Fibroblast of skin of left quadriceps (primary cell): Measurements from ENCODE around the gene SEZ6L.

Experiments
- DNase-seq, 2 experiments: peaks; one replicate each; pipeline ENCODE4 v3.0.0-alpha.2; 2013; ENCODE audit warnings: low read depth in 2 of 2

SEZ6L gene

DNA sequence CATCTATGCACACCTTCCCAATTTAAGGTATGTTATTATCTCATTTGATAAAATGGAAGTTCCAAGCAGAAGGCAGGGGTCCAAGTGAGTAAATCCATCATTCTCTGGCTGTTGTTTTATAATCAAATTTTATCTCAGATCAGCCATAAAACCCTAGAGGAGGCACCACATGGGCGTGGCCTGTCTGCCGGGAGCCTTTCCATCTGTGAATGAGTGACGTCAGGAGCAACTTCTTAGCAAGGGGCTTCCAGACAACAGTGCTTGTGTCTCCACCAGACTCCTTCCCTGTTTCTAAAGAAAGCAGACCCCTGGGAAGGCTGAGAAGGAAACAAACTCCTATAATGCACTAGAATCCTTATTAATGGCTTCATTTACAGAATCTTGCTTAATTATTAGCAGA is 13.5 kb downstream of the SEZ6L start:
- DNase-seq = no peak

DNA sequence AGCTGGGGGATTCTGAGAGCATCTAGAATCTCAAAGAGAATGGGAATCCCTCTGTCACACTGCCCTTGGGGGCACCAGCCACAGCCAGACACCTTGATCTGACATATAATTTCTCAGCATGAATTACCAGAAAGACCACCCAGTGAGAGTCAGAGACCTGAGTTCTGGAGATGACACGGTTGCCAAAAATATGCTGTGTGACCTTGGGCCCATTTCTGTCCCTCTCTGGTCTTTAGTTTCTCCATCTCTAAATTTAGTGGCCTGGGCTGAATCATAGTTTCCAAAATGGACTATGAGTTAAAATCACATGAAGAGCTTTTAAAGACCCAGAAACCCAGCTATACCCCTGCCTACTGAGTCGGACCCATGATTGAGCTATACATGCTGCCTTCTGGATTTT is 15.9 kb downstream of the SEZ6L start:
- no peak for DNase-seq

DNA sequence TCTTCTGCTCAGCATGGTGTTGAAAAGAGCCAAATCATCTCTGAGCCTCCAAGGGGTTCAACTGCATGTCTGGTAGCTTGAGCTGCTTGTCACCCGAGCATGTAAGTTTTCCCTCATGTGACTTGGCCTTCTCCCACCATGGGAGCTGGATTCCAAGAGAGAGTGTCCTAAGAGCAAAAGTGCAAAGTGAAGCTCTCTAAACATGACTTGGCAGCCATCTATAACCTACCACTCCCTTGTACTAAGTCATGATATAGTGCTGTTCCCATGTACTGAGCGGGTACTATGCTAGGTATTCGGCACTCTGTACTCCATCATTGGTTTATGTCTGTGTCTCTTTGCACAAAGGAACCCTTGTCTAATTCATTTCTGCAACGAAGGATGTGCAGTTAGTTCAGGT is 19.1 kb downstream of the SEZ6L start:
- no peak for DNase-seq

DNA sequence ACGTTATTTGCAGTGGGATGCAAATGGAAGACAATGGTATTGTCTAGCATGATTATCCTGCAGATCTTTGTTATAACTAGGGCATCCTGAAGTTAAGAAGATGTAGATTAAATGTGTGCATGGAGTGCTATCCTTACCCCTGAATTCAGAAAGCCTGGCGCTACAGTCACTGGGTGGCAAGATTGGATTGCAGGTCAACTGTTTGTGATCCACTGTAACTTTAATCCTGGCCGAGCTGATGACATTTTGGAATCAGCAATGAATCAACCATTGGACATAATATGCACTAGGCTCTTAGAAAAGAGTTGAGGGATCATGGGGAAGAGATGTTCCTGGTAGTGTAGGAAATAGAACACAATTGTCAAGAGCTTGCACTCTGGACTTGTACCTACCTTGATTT is 25.1 kb downstream of the SEZ6L start:
- DNase-seq = no peak

DNA sequence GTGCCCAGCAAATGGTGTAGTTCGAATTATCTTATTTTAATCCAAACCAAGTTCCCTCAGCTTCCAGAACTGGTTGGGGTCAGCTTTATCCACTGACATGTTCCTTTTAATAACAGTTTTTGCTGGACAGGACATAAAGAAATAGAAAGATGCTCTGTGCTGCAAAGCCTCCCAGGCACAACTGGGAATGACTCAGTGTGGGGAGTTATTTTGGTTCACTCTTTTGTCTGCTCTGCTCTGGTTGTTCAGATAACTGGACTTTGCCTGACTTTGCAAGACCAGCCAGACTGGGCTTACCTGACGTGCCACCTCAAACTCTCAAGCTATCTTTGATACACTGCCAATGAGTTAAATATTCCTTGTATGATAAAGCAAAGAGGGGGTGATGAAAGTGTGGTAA is 25.6 kb downstream of the SEZ6L start:
- no peak for DNase-seq

DNA sequence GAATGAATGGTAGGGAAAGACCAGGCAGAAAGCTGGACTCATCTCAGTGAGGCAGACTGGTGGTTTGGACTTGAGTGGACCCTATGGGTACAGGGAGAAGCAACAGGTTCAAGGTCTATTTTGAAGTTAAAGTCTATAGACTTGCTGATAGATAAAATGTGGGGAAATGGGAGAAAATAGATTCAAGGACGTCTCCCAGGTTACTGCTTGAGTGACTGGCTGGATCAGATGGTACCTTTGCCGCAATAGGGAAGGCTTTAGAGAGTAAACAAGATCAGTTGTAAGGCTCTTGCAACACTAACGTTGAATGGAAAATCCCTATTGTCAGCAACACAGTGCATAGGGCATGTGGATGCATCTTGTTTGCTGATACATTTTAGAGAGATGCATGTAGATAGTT is 27.4 kb downstream of the SEZ6L start:
- no peak for DNase-seq

DNA sequence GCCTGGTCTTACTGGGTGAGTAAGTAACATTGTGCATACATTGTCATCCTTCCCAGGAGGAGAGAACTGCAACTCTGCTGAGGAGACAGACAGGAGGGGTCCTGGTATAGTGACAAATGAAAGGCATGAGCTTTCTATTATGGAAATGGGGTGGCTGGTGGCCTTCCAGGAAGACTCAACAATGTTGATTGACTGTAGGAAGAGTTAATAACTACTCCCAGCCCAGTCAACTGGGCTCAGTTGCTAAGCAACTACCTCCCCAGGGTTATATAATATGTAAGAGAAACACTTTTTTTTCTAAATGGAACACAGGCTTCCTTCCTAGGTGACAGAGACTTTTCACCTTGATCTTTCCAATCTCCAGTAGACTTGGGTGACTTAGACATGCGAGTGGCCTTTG is 28.2 kb downstream of the SEZ6L start:
- no peak for DNase-seq

DNA sequence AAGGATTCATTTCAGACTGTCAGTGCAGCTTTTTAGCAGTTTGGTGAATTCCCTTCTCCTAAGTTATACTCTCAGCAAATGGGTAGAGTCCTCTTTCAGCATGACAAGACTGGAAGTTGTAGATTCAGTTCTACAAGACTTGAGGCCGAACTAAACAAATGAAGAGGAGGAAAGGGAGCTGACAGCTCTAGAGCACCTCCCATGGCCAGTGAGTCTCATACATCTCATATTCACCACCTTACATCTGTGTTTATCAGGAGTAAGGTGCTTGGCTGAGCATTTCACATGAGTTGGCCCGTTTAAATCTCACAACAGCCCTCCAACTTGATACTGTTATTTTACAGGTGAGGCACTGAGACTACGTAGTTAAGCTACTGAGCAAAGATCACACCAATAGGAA is 30.4 kb downstream of the SEZ6L start:
- DNase-seq = no peak

DNA sequence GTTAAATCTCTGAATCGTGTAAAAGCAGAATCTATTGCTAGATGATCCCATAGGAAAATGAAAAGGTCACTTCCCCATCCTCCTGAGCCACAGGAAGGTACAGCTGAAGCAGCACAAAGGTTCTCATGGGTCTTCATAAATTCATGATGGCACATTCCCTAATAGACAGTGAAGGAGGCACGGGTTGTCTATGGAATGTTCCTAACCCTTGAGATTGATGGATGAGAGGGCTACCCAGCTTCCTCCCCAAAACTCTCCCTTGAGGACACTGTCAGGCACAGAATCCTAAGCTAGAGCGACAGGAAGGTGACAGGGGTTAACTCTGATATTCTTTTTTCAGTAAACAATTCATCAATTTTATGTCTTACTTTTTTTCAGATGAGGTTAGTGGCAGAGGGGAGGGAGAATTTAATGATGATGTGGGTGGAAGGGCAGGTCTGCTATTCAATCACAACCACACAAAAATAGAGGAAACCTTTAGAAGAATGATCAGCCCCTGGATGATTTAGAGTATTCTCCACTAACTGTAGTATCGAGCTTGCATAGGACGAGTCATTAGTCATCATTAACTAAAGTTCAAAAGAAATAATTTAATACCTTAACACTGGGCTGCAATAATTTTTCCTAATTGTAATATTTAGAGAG is 33.1 kb downstream of the SEZ6L start:
- DNase-seq = no peak

DNA sequence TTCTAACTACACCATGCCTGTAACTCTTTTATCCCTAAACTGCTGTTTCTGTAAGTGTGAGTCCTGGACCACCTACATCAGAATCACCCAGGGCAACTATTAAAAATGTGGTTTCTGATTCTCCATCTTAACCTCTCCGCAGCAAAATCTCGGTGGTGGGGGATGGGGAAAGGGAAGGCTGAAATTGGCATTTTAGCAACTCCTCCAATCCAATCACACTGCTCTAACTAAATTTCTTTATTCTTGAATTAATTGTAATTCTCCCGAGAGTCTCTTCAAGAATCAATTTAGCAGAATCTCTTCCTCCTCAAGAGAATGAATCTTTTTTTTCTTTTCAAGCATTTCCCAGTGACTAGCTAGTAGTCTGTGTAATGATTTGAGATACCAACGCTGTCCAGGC is 36.2 kb downstream of the SEZ6L start:
- no peak for DNase-seq

DNA sequence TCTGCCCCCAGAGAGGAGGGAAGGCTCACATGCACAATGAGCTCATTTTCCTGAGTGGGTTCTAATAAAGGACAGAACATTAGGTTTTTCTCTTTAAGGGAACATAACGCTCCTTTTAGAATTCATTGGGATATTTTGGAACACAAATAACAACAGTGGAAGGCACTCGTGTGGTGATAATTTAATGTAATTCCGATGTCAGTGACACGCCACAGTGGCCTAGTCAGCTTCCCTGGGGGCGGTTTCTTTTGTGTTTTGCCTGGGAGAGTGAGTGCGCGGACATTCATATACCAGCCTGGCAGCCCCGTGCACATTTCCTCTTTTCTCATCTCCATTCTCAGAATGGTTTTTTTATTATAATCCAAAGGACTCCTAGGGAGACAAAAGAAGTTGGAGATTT is 41.1 kb downstream of the SEZ6L start:
- DNase-seq = no peak

DNA sequence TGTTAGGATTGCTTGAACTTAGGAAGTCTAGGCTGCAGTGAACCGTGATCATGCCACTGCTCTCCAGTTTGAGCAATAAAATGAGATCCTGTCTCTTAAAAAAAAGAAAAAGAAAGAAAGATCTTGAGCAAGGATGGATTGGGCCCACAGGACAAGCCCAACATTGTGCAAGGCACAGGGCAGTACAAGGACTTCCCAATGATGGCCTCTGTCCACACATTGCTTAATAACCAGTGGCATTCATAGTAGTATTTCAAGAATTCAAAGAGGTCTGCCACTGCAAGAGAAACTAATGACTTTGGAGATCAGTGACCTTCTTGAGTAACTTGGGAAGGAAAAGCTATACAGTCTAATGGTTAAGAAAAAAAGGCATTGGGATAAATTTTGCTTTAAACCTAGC is 44.6 kb downstream of the SEZ6L start:
- DNase-seq = no peak

DNA sequence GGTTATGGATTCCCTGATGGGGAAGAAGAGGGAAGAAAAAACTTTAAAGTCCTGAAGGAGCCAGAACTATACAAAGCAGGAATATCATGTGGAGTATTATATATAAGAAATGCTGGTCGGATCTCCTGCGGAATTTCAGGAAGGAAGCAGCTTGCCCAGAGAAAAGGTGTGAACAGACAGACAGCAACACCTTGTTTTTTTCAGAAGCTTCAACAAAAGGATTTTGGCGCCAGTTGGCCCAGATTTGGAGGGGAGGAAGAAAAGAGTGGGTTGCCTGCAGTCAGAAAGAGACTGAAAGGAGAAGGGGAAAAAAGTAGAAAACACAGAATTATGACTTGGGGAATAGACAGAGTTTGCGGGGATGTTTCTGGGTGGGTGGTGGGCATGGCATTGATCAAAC is 45.2 kb downstream of the SEZ6L start:
- no peak for DNase-seq

DNA sequence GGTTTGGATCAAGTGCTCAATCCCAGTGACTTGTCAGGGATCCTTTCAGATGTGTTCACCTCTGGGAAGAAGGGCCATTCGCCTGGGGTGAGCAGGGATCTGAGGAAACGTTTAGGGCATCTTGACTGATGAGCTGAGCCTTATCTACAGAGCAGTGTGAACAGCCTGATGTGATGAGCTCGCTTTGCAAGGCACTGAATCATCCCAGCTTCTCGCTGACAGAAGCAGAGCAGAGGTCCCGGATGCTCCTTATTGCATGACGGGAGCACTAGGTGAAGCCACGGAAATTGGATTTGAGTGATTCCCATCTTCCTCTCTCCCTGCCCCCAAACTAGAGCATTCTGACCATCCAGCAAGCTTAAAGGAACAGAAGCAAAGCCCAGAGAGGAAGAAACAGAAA is 46.5 kb downstream of the SEZ6L start:
- no peak for DNase-seq

DNA sequence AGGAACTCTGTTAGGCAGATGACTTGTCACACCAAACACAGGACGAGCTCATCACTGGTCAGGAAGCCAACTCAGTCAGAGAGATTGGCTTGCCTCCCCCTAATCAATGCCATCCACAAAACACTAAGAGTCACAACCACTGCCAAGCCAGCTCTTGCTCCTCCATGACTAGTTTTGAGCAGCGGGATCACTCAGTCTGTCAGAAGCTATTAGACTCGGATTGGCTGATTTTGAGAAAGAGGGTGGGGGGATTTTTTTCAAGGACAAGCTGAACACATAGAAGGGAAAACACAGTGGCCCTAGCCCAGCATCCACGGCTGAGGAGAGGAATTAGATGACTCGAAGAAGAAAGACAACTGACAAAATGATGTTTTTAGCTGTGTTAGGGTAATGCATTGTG is 55.9 kb downstream of the SEZ6L start:
- DNase-seq = no peak

DNA sequence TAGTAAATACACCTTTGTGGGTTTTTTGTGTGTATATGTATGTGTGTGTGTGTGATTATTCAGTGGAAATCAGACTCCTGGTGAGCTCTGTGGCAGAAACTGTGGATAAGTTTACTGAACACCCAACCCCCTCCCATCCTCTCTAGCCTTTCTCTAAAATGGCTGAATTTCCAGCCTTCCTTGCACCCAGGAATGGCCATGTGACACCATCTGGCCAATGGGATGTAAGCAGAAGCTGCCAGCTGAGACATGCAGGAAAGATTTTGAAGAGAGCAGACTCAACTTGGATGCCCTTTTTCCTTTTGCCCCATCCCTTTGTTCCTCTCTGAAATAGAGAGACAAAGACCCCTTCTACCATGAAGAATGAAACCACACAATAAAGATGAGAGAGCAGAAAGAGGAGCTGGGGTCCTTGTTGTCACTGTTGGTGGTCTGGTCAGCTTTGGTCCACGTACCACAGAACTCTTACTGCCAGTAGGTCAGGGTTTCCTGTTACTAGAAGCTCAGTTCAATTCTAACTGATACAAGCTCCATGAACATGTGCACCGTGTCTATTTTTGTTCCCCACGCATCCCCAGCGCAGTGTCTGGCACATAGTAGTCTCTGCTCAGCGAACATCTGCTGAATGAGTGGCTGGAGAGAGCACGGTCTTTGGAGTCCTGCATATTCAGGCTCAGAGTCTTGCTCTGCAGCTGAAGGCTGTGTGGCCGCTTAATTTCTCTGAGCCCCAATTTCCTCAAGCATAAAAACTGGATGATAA is 57.5 kb downstream of the SEZ6L start:
- DNase-seq = no peak

DNA sequence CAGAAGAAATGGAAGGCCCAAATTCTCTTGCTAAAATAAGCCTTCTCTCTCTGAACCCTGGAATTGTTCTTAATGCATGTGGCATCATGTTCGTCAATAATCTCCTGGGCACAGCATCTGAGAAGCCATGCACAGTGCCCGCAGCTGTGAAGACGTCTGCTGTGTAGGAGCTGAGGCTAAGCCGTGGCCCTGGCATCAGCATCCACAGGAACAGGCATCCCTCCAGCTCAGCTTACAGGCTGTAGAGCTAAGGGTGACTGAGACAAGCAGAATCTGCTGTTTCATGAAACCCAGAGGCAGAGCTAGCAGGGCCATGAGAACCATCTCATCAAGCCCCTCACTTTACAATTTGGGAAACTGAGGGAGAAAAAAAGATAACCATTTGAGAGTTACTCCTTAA is 60.6 kb downstream of the SEZ6L start:
- no peak for DNase-seq

DNA sequence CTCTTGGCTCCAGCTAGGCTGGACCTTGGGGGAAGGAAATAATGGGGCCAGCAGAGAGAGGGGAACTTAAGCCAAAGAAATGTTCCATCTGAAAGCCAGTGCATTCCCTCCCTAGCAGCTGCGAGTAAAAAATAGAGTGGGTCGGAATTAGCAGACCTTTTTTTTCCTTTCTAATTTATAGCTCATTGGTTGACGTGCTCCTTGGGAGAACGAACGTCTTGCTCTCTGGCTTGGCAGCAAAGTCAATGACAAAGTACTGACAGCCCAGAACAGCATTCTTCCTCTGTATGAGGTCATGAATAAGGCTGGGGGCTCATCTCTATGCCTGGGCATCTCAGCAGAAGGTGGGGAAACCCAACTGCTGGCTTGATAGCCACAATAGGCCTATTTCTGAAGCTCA is 65.0 kb downstream of the SEZ6L start:
- DNase-seq = no peak

DNA sequence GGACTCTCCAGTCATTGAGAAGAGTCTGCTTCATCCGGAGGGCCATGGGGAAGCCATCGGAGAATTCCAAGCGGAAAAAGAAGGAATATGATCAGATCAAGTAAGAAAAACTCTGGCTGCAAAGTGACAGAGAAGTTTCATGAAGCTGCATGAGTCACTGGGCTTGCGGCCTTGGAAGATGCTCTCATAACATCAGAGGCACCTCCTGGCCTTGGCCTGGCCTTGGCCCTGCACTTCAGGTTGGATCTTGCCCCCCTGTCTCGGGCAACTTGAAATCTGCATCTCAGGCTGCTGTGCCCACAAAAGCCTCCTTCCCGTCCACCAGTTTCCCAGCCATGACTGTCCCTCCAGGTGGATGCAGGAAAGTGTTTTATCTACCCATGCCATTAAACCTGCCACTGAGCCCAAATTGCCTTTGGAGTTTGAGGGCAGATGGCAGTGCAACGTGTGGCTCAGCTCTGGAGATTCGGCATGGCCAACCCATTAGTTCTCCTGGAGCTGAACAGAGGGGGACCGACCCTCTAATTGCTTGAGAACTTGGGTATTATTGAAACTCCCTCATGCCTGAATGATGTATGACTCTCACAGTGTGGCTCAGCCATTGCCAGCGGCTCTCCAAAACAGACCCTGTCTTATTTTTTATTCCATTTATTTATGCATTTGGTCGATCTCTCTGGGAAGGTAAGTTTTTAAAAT is 66.7 kb downstream of the SEZ6L start:
- DNase-seq = no peak

DNA sequence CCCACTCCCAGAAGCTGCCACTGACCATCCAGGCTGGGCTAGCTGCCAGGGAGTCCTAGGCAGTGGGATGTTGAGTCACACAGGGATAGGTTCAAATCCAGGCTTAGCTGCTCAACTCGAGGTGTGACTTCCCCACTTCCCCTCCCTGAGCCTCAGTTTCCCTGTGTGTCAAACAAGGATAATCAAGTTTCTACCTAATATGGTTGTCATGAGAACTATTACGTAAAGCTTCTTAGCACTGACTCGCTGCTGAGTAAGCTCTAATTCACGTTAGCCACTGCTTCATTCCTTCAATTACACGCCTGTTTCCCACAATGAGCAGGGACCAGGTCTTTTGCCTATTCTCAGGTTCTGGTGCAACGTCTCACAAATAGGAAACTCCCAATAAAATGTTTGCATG is 67.7 kb downstream of the SEZ6L start:
- no peak for DNase-seq

DNA sequence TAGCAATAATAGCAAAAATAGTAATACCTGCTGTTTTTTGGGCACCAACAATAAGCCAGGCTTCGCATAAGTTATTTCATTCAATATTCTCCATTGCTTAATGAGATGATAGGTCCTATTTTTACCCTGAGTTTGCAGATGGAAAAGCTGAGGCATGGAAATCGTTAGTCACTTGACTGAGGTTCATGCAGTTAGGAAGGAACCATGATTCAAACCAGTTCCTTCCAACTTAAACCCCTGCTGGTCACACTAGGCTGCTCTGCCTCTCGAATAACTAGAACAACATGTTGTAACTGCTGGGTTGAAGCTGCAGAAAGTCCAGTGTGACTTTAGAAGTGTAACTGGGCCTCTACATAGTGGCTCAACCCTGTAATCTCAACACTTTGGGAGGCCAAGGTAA is 69.3 kb downstream of the SEZ6L start:
- no peak for DNase-seq

DNA sequence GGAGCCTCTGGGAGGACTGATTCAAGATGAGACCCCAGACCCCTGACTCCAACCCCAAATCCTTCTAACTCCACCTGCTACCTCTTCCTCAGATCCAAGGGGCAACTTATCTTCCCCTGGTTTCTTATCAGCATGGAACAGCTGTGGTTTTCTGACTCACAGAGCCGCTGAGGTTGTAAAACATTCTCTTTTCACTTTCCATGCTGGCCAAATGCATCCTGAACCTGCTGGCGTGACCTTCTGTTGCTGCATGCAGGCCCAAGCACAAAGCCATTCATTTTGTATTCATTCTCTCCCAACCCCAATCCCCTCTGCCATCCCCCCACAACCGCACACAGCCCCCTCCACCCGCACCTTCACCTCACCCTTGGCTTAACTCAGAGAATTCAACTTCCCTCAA is 70.3 kb downstream of the SEZ6L start:
- DNase-seq = no peak

DNA sequence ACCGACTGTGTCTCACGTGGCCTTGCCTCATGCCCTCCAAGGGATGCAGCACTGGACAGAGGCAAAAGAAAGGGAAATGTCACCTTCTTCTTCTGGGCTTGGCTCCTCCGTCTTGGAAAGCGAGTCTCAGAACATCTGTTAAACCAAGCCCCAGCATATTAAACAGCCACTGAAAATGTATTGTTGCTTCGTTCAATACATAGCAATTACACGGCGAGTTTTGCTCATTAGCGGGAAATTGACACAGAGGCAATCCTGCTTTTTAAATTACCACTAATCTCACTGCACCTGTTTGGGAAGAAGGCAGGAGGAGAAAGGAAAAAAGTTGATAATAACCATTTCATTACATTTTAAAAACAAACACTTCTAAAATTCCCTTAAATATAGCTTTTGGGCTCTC is 72.1 kb downstream of the SEZ6L start:
- no peak for DNase-seq
